NT2/D1 (cell line): ENCODE measurements around the gene TMEM91.

Source experiments
- DNase-seq: peaks from one replicate; pipeline ENCODE4 v3.0.0-alpha.2; 2011; ENCODE audit warnings: low read depth, low spot score
- H3K27me3 ChIP-seq: 2 replicates; pipeline ENCODE4 v1.6.0; 2011; ENCODE audit warnings: mild to moderate bottlenecking; ENCODE audit not compliant: insufficient read length, insufficient read depth
- H3K36me3 ChIP-seq: 2 replicates; pipeline ENCODE4 v1.6.1; 2011; ENCODE audit warnings: mild to moderate bottlenecking, low read length, mixed read lengths; ENCODE audit not compliant: insufficient read depth, insufficient read length
- H3K4me1 ChIP-seq: 2 replicates; pipeline ENCODE4 v1.5.1; 2011; ENCODE audit not compliant: insufficient read depth, insufficient read length
- H3K4me3 ChIP-seq: 2 replicates; pipeline ENCODE4 v1.5.1; 2011; ENCODE audit warnings: low read depth; ENCODE audit not compliant: insufficient read length
- H3K9ac ChIP-seq: 2 replicates; pipeline ENCODE4 v1.6.0; 2011; ENCODE audit warnings: low read depth; ENCODE audit not compliant: insufficient read length
- H3K9me3 ChIP-seq: 2 replicates; pipeline ENCODE4 v1.5.1; 2011; ENCODE audit warnings: mild to moderate bottlenecking, low read length; ENCODE audit not compliant: insufficient read depth
- SUZ12 ChIP-seq: IDR thresholded peaks from 2 replicates; pipeline ENCODE4 v1.6.1; 2011; ENCODE audit not compliant: insufficient read length, insufficient read depth; ENCODE audit errors: extremely low read depth
- YY1 ChIP-seq: IDR thresholded peaks from 2 replicates; pipeline ENCODE4 v1.6.1; 2011; ENCODE audit not compliant: insufficient read length, insufficient read depth
- ZNF274 ChIP-seq: IDR thresholded peaks from 2 replicates; pipeline ENCODE4 v1.6.1; 2011; ENCODE audit warnings: mild to moderate bottlenecking, low read depth, low read length

The TMEM91 gene

DNA sequence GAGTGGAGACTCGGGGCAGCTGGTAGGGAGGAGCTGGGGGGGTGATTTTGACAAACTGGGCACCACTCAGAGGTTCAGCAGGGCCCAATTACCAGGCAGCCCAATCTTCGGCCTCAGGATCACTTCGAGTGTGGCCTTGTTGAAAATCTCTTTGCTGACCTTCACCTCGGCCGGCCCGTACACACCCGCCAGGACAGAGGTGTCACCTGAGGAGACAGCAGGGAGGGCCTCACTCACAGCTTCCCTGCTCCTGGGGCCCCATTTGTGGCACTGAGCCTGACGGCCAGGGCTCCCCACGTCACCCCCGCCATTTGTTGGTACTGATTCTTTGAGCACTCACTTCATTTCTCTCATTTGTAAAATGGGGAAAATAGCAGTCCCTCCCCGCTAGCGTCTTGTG lies 16.4 kb downstream of the TMEM91 start:
- no peak overlapping the region for H3K4me3 ChIP-seq
- no peak for DNase-seq
- H3K4me1 ChIP-seq = no peaks in the 10 kb centered on the region
- no peaks in the 10 kb centered on the region for H3K9me3 ChIP-seq
- no peak overlapping the region for H3K9ac ChIP-seq
- H3K36me3 ChIP-seq = peaks cover 43% of the 10 kb centered on the region
- TF ChIP-seq ZNF274 (no peak), YY1 (no peak), SUZ12 (no peak)
- no peaks in the 10 kb centered on the region for H3K27me3 ChIP-seq

- H3K4me3 ChIP-seq = no peak overlapping the region
- no peak overlapping the region for H3K9ac ChIP-seq
- no peak for DNase-seq
- H3K4me1 ChIP-seq = no peaks in the 10 kb centered on the region
- H3K9me3 ChIP-seq = no peaks in the 10 kb centered on the region
- H3K36me3 ChIP-seq = peaks cover 30% of the 10 kb centered on the region
- H3K27me3 ChIP-seq = no peaks in the 10 kb centered on the region
- TF ChIP-seq SUZ12 = no peak
- TF ChIP-seq YY1 = no peak
- no peak for TF ChIP-seq ZNF274
These were observed 19.0 kb downstream of the TMEM91 start for GRCh38 chr19:41395355-41395754.

- TF ChIP-seq SUZ12 = no peak
- no peak for TF ChIP-seq ZNF274
- peak; percentile 64 for TF ChIP-seq YY1
- peak within 1 kb of the TSS; percentile 84 for H3K9ac ChIP-seq
- peaks cover 13% of the 10 kb centered on the region for H3K36me3 ChIP-seq
- H3K4me1 ChIP-seq = no peaks in the 10 kb centered on the region
- peak within 1 kb of the TSS; percentile 86 for H3K4me3 ChIP-seq
- no peaks in the 10 kb centered on the region for H3K9me3 ChIP-seq
- no peaks in the 10 kb centered on the region for H3K27me3 ChIP-seq
- peak; percentile 97 for DNase-seq
These were observed 21.0 kb downstream of the TMEM91 start, which contains the start of the genes BCKDHA and EXOSC5 for GRCh38 chr19:41397086-41398049. Gene BCKDHA, plus strand, starts transcription at chr19:41397818. Its CDS starts 10 bp downstream, at chr19:41397828. Gene EXOSC5, minus strand, starts transcription at chr19:41397359. Its CDS starts 31 bp downstream, at chr19:41397328.

- DNase-seq = no peak
- H3K9ac ChIP-seq = peak overlapping the region; percentile 84
- peak overlapping the region; percentile 86 for H3K4me3 ChIP-seq
- H3K9me3 ChIP-seq = no peaks in the 10 kb centered on the region
- TF ChIP-seq SUZ12 = no peak
- no peak for TF ChIP-seq ZNF274
- H3K27me3 ChIP-seq = no peaks in the 10 kb centered on the region
- no peaks in the 10 kb centered on the region for H3K4me1 ChIP-seq
- peaks cover 8% of the 10 kb centered on the region for H3K36me3 ChIP-seq
These were observed 21.7 kb downstream of the TMEM91 start for GRCh38 chr19:41398050-41398418.

DNA sequence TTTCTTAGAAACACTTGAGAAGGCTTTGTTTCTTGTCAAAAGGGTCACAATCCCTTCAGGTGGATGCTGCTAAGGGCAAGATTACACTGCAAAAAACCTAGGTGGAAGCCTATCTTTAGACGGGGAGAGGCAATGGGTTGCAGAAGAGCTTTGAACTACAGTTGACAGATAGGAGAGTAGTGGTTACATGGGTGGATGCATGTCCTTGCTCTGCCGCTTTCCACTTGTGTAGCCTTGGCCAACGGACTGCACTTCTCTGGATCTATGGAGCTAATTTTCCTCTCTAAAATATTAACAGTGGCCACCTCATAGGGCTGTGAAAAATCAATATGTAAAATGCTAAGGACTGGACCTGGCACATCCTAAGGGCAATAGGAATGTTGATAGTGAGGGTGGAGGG lies 22.3 kb downstream of the TMEM91 start:
- H3K36me3 ChIP-seq = peaks cover 8% of the 10 kb centered on the region
- DNase-seq = no peak
- no peaks in the 10 kb centered on the region for H3K27me3 ChIP-seq
- no peak for TF ChIP-seq ZNF274
- H3K9ac ChIP-seq = peak overlapping the region; percentile 84
- H3K9me3 ChIP-seq = no peaks in the 10 kb centered on the region
- H3K4me1 ChIP-seq = no peaks in the 10 kb centered on the region
- peak overlapping the region; percentile 86 for H3K4me3 ChIP-seq

DNA sequence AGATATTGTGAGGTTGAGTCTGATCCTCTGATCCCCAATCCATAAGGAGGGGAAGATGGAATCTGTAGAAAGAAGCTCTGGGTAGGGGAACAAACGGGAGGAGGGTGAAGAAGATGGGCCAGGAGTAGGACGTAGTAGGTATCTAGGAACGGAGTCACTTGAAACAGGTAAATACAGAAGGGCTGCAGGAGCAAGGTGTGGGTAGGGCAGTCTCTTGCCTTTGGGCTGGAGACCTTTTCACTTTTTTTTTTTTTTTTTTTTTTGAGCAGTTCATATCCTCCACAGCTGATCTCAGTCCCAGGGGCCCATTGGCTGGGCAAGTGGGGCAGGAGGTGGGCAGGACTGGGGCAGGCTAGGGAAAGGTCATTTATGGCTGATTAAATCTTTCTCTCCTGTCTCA lies 22.8 kb downstream of the TMEM91 start:
- H3K9me3 ChIP-seq = no peaks in the 10 kb centered on the region
- peaks cover 8% of the 10 kb centered on the region for H3K36me3 ChIP-seq
- no peak overlapping the region for H3K4me3 ChIP-seq
- DNase-seq = no peak
- no peak overlapping the region for H3K9ac ChIP-seq
- no peaks in the 10 kb centered on the region for H3K27me3 ChIP-seq
- H3K4me1 ChIP-seq = no peaks in the 10 kb centered on the region
- no peak for TF ChIP-seq SUZ12
- no peak for TF ChIP-seq YY1
- TF ChIP-seq ZNF274 = no peak

- Histone ChIP-seq H3K36me3 (peaks cover 8% of the 10 kb centered on the region), H3K4me3 (no peak overlapping the region), H3K4me1 (no peaks in the 10 kb centered on the region), H3K9me3 (no peaks in the 10 kb centered on the region), H3K27me3 (no peaks in the 10 kb centered on the region), H3K9ac (no peak overlapping the region)
- no peak for DNase-seq
- TF ChIP-seq YY1 (no peak), ZNF274 (no peak), SUZ12 (no peak)
These were observed 23.2 kb downstream of the TMEM91 start for GRCh38 chr19:41399525-41399924.
